ENCODE data around the gene IL12B.
"Not testable (repeated sequence)": the region's sequence is repeated elsewhere in the genome, so short reads cannot be mapped to it uniquely, and the experiment has no call there.

Gene IL12B

GRCh38 chr5:159330131-159330800 lies at the start of gene IL12B:
TSS of gene IL12B (minus strand) at chr5:159330487. CDS start at chr5:159326782, 3,705 bp downstream.
- DNase-seq (ENCODE audit: low spot score), result no peak
- TF ChIP-seq, protein P1, sequence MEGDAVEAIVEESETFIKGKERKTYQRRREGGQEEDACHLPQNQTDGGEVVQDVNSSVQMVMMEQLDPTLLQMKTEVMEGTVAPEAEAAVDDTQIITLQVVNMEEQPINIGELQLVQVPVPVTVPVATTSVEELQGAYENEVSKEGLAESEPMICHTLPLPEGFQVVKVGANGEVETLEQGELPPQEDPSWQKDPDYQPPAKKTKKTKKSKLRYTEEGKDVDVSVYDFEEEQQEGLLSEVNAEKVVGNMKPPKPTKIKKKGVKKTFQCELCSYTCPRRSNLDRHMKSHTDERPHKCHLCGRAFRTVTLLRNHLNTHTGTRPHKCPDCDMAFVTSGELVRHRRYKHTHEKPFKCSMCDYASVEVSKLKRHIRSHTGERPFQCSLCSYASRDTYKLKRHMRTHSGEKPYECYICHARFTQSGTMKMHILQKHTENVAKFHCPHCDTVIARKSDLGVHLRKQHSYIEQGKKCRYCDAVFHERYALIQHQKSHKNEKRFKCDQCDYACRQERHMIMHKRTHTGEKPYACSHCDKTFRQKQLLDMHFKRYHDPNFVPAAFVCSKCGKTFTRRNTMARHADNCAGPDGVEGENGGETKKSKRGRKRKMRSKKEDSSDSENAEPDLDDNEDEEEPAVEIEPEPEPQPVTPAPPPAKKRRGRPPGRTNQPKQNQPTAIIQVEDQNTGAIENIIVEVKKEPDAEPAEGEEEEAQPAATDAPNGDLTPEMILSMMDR (IDR thresholded peaks at IDR 0.05), result no peak
- H3K4me3 ChIP-seq, result peak within 1 kb of the TSS; percentile 71
- H3K27ac ChIP-seq, result no peak within 1 kb of the TSS

DNA sequence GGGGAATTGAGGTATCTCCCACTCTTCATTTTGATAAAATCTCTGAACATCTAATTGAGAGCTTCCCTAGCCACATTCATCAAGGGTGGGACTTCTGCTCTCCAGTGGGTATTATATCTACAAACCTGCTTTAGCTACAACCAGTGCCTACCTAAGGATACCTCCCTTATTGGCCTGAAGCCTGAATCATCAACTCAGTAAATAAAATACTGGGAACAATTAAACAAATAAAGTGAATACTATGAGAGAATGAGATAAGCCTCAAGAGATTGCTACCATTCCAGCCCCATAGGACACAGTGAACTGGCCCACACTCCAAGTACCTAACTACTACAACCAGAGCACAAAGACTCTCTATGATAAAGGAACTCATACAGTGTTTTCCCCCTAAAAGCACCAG lies 47.4 kb upstream of the IL12B start:
- H3K4me3 ChIP-seq, result no peak overlapping the region
- DNase-seq (ENCODE audit: low spot score), result no peak
- TF ChIP-seq, protein P1 (IDR thresholded peaks at IDR 0.05), result no peak
- no peak overlapping the region for H3K27ac ChIP-seq

DNA sequence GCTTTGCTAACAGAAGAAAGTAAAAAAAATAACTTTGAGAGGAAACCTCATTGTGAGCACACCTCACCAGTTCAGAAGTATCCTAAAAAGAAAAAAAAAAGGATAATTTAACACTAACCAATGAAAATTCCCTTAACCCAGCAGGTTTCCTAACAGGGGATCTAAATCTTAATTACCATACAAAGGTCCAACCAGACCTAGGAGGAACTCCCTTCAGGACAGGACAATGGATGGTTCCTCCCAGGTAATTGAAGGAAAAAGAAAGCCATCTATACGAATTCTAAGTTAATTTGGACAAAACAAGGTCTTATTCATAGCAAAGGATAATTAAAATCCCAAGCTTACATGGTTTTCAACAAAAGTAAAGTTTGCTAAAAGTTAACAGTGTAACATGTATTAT lies 37.6 kb upstream of the IL12B start:
- DNase-seq (ENCODE audit: low spot score); H3K27ac ChIP-seq; H3K4me3 ChIP-seq: not testable (repeated sequence)

DNA sequence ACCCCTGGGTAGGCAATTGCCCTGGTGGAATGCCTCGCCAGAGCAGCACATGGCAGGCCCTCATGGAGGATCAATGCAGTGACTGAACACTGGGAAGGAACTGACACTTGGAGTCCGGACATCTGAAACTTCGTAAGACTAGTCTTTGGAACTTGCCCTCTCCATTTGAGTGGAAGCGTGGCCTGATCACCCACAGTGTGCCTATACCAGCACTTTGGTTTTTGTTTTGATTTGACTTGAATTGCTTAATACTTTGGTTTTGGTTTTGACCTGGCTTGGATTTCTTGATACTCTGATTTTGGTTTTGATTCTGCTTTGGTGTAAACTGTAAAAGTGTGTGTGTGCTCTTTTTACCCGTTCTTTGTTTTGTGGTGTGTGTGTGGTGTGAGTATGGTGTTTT lies 36.5 kb upstream of the IL12B start:
- H3K4me3 ChIP-seq; H3K27ac ChIP-seq; DNase-seq (ENCODE audit: low spot score): not testable (repeated sequence)

- no peak for DNase-seq (ENCODE audit: low spot score)
- TF ChIP-seq, protein P1 (IDR thresholded peaks at IDR 0.05), result no peak
- H3K27ac ChIP-seq, result no peak overlapping the region
- H3K4me3 ChIP-seq, result no peak overlapping the region
These were observed 31.9 kb upstream of the IL12B start for GRCh38 chr5:159362220-159362619.

- H3K27ac ChIP-seq; DNase-seq (ENCODE audit: low spot score); H3K4me3 ChIP-seq: not testable (repeated sequence)
These were observed 29.6 kb upstream of the IL12B start for GRCh38 chr5:159359871-159360270.

DNA sequence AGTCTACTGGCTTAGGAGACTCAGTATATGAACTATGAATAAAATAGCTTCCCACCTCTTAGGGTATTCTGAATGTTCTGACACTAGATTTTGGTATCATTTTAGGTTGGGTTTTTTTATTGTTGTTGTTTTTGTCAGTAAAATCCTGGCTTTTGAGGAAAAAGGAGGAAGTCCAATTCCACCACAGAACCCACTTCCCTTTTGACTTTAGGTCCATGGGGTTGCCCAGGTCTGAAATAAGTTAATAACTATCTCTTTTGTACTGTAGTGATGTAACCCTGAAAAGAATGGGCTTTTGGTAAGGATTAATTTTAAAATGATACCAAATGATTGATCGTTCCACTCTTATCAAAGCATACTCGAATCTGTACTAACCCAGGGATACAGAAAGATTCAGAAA lies 29.1 kb upstream of the IL12B start:
- TF ChIP-seq, protein P1 (IDR thresholded peaks at IDR 0.05), result no peak
- DNase-seq (ENCODE audit: low spot score), result no peak
- H3K4me3 ChIP-seq, result no peak overlapping the region
- H3K27ac ChIP-seq, result no peak overlapping the region

GRCh38 chr5:159353661-159354252 lies 23.5 kb upstream of the IL12B start:
- TF ChIP-seq, protein P1 (IDR thresholded peaks at IDR 0.05), result no peak
- DNase-seq (ENCODE audit: low spot score), result no peak
- Histone ChIP-seq H3K27ac (no peak overlapping the region), H3K4me3 (no peak overlapping the region)

DNA sequence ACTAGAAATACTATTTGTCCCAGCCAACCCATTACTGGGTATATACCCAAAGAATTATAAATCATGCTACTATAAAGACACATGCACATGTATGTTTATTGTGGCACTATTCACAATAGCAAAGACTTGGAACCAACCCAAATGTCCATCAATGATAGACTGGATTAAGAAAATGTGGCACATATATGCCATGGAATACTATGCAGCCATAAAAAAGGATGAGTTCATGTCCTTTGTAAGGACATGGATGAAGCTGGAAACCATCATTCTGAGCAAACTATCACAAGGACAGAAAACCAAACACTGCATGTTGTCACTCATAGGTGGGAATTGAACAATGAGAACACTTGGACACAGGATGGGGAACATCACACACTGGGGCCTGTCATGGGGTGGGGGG lies 20.4 kb upstream of the IL12B start:
- not testable (repeated sequence) for DNase-seq (ENCODE audit: low spot score); H3K4me3 ChIP-seq; H3K27ac ChIP-seq

GRCh38 chr5:159350216-159350615 lies 19.9 kb upstream of the IL12B start:
- DNase-seq (ENCODE audit: low spot score); H3K27ac ChIP-seq; H3K4me3 ChIP-seq: not testable (repeated sequence)

Data from coronary artery (tissue), 2 donors.